Left lung (tissue), 14 donors: ENCODE measurements around the gene DGKD. TPM values are rescaled to one million over a fixed set of nuclear protein-coding genes. Genes with fewer than 3 reads are reported as not detected.

ENCODE experiments used
- ATAC-seq: fragments of 200-7000 bp; cut with Tn5 transposase; one replicate; pipeline ENCODE4 v1.9.1; 2020; ENCODE audit warnings: moderate library complexity
- DNase-seq, 4 donors: peaks; one replicate each; pipeline ENCODE4 v3.0.0-alpha.2; 2013 to 2020
- H3K27ac ChIP-seq, 2 donors: fragments of 200-600 bp; sonication (generic) in 1 of 2; one replicate each; pipeline versions ENCODE4 v1.5.0 to v1.8.0; 2020 to 2021
- H3K27me3 ChIP-seq, 2 donors: fragments of 200-600 bp; sonication (generic) in 1 of 2; one replicate each; pipeline versions ENCODE4 v1.5.0 to v1.8.0; 2020 to 2021
- H3K36me3 ChIP-seq, 2 donors: fragments of 200-600 bp; sonication (generic) in 1 of 2; one replicate each; pipeline versions ENCODE4 v1.5.0 to v1.8.0; 2020 to 2021
- H3K4me1 ChIP-seq, 2 donors: fragments of 200-600 bp; one replicate each; pipeline ENCODE4 v1.8.0; 2021
- H3K4me3 ChIP-seq, 2 donors: fragments of 200-600 bp; sonication (generic) in 1 of 2; one replicate each; pipeline versions ENCODE4 v1.5.0 to v1.8.0; 2020 to 2021; ENCODE audit warnings: mild to moderate bottlenecking in 1 of 2
- H3K9me3 ChIP-seq, 2 donors: fragments of 200-600 bp; sonication (generic) in 1 of 2; one replicate each; pipeline versions ENCODE4 v1.5.0 to v1.8.0; 2020 to 2021
- intact Hi-C, 2 donors: fragments of 100-400 bp; cut with DNase I; formaldehyde crosslinking; loops; one replicate each; pipeline versions ENCODE4 v1.11.2 to v1.14.2; 2022
- long read RNA-seq, 12 donors: library from polyadenylated mRNA in 2 of 12; unstranded in 2 of 12; transcript quantifications; one replicate each; pipeline ENCODE4 v2.0.0 and lab custom pipeline, GENCODE V29; 2019 to 2026
- polyA plus RNA-seq, 6 donors: library from polyadenylated mRNA; unstranded; fragments of 120-200 nt; gene quantifications; one replicate each; pipeline ENCODE4 v1.2.1, GENCODE V29; 2013; ENCODE audit not compliant: insufficient read length in 6 of 6
- total RNA-seq, 2 donors: library from RNA; stranded (reverse); fragmentation: NEBNext Ultra II Directional; extraction: Animal tissue kit (Norgen Biotek cat#: 25700); gene quantifications; one replicate each; pipeline ENCODE4 v1.2.1, GENCODE V29; 2021
- TF ChIP-seq, protein P1 (sequence below), 2 donors: fragments of 200-600 bp; sonication (generic) in 1 of 2; IDR thresholded peaks; one replicate each; pipeline versions ENCODE4 v1.5.0 to v1.8.0; 2021; ENCODE audit warnings: antibody characterized with exemption in 2 of 2
- donor health status: DM: no; HTN: yes; CAD: no.
- donor health status: DM: no; HTN: no; CAD: no.

DGKD gene, protein sequence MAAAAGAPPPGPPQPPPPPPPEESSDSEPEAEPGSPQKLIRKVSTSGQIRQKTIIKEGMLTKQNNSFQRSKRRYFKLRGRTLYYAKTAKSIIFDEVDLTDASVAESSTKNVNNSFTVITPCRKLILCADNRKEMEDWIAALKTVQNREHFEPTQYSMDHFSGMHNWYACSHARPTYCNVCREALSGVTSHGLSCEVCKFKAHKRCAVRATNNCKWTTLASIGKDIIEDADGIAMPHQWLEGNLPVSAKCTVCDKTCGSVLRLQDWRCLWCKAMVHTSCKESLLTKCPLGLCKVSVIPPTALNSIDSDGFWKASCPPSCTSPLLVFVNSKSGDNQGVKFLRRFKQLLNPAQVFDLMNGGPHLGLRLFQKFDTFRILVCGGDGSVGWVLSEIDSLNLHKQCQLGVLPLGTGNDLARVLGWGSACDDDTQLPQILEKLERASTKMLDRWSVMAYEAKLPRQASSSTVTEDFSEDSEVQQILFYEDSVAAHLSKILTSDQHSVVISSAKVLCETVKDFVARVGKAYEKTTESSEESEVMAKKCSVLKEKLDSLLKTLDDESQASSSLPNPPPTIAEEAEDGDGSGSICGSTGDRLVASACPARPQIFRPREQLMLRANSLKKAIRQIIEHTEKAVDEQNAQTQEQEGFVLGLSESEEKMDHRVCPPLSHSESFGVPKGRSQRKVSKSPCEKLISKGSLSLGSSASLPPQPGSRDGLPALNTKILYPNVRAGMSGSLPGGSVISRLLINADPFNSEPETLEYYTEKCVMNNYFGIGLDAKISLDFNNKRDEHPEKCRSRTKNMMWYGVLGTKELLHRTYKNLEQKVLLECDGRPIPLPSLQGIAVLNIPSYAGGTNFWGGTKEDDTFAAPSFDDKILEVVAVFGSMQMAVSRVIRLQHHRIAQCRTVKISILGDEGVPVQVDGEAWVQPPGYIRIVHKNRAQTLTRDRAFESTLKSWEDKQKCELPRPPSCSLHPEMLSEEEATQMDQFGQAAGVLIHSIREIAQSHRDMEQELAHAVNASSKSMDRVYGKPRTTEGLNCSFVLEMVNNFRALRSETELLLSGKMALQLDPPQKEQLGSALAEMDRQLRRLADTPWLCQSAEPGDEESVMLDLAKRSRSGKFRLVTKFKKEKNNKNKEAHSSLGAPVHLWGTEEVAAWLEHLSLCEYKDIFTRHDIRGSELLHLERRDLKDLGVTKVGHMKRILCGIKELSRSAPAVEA
- total RNA-seq: 10 to 100 TPM; 87.7 to 98.0 TPM
- polyA plus RNA-seq: 10 to 100 TPM; 22.9 to 38.1 (median 30.8) TPM
- long read RNA-seq, donor 1: 0 reads
- long read RNA-seq, donor 2, partial matches to known transcripts: 6 of 6 reads
- long read RNA-seq, donor 2, other reads (novel, unspliced or antisense): 0 of 6 reads
- long read RNA-seq, donor 3: 0 reads
- long read RNA-seq, donor 4, partial matches to known transcripts: 3 of 4 reads
- long read RNA-seq, donor 4, other reads (novel, unspliced or antisense): 1 of 4 reads
- long read RNA-seq, donor 5, full-length matches to known transcripts: 1 of 1 reads
- long read RNA-seq, donor 5, partial matches to known transcripts: 0 of 1 reads
- long read RNA-seq, donor 5, other reads (novel, unspliced or antisense): 0 of 1 reads
- long read RNA-seq, donor 6: 0 reads
- long read RNA-seq, donor 7: 0 reads
- long read RNA-seq, donor 8, full-length matches to known transcripts: 1 of 1 reads
- long read RNA-seq, donor 8, partial matches to known transcripts: 0 of 1 reads
- long read RNA-seq, donor 8, other reads (novel, unspliced or antisense): 0 of 1 reads
- long read RNA-seq, donor 9, partial matches to known transcripts: 0 of 1 reads
- long read RNA-seq, donor 9, other reads (novel, unspliced or antisense): 0 of 1 reads
- long read RNA-seq, donor 10, partial matches to known transcripts: 4 of 6 reads
- long read RNA-seq, donor 10, other reads (novel, unspliced or antisense): 2 of 6 reads
- long read RNA-seq, donor 11, full-length matches to known transcripts: 2 of 7 reads
- long read RNA-seq, donor 11, partial matches to known transcripts: 5 of 7 reads
- long read RNA-seq, donor 11, other reads (novel, unspliced or antisense): 0 of 7 reads
- long read RNA-seq, donor 12, partial matches to known transcripts: 24 of 24 reads
- long read RNA-seq, donor 12, other reads (novel, unspliced or antisense): 0 of 24 reads

DNA sequence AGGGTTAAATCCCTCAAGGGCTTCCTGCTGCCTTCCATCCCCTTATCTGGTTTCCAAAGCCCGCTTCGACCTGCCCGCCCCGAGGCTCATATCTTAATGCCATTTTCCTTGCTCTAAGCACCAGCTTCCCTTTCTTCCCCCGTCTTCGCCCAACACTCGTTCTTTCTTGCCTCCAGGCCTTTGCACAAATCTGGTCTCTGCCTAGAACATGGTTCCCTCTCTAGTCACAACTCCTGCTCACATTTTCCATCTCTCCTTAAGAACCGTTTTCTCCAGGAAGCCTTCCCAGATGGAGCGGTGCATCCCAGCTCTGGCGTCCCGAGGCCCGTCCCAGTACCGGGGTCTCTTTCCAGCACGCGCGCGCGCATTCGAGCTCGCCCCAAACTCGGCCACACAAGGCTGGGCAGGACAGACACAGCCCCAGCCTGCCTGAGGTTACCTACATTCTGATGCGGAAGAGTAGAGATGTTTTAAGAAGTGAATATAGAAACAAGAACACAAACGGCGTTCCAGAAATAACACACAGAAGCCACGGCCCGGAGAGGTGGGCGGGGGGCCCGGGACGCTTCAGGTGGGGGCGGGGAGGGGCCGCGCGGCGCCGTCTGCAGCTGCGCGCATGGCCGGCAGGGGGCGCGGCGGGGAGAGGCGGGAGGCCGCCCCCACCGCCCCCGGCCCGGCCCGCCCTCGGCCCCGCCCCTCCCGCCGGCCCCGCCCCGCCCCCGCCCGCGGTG, at the start of gene DGKD:
Gene DGKD (plus strand): TSS at position 726 of the 731 bp plus-strand sequence. CDS start 25 bp downstream, outside the sequence.
- H3K36me3 ChIP-seq: no peaks in the 10 kb centered on the region
- DNase-seq (peak; percentile 63 to 93 (median 66)), ATAC-seq (peak; percentile 85)
- TF ChIP-seq, protein P1, sequence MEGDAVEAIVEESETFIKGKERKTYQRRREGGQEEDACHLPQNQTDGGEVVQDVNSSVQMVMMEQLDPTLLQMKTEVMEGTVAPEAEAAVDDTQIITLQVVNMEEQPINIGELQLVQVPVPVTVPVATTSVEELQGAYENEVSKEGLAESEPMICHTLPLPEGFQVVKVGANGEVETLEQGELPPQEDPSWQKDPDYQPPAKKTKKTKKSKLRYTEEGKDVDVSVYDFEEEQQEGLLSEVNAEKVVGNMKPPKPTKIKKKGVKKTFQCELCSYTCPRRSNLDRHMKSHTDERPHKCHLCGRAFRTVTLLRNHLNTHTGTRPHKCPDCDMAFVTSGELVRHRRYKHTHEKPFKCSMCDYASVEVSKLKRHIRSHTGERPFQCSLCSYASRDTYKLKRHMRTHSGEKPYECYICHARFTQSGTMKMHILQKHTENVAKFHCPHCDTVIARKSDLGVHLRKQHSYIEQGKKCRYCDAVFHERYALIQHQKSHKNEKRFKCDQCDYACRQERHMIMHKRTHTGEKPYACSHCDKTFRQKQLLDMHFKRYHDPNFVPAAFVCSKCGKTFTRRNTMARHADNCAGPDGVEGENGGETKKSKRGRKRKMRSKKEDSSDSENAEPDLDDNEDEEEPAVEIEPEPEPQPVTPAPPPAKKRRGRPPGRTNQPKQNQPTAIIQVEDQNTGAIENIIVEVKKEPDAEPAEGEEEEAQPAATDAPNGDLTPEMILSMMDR (IDR thresholded peaks at IDR 0.05): peak in 1 of 2 donors; percentile 43
- peak within 1 kb of the TSS; percentile 75 to 76 for H3K27ac ChIP-seq
- peaks cover 19 to 83% of the 10 kb centered on the region in 2 donors for H3K4me1 ChIP-seq
- H3K4me3 ChIP-seq: peak within 1 kb of the TSS; percentile 40 to 65
- intact Hi-C loops: no loop called here
- no peaks in the 10 kb centered on the region for H3K27me3 ChIP-seq
- H3K9me3 ChIP-seq: no peaks in the 10 kb centered on the region

DNA sequence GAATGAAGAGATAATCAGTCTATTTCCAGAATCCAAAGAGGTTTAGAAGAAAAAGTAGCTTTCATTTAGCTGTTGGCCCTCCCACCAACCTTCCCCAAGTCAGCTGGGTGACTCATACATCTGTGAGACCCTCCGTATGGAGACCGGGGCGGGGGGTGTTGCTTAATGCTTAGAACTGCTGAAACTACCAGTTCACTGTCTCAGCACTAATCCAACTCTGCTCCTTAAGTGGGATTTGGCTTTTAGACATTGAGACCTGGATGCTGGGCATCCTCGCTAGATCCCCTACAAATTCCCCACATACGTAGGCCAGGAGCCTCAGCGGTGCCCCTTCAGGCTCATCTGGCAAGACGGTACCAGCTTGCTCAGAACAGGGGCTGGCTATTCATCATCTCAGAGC, 46.7 kb upstream of the DGKD start, which contains the start of gene SAG:
Gene SAG (plus strand): TSS at position 252 of the 400 bp plus-strand sequence. CDS start 1,374 bp downstream, outside the sequence.
- TF ChIP-seq, protein P1 (IDR thresholded peaks at IDR 0.05): no peak
- Histone ChIP-seq H3K9me3 (no peaks in the 10 kb centered on the region), H3K4me1 (no peaks in the 10 kb centered on the region), H3K4me3 (no peak within 1 kb of the TSS), H3K27me3 (no peaks in the 10 kb centered on the region), H3K27ac (no peak within 1 kb of the TSS), H3K36me3 (no peaks in the 10 kb centered on the region)
- ATAC-seq: no peak
- intact Hi-C loops: no loop called here
- no peak for DNase-seq

DNA sequence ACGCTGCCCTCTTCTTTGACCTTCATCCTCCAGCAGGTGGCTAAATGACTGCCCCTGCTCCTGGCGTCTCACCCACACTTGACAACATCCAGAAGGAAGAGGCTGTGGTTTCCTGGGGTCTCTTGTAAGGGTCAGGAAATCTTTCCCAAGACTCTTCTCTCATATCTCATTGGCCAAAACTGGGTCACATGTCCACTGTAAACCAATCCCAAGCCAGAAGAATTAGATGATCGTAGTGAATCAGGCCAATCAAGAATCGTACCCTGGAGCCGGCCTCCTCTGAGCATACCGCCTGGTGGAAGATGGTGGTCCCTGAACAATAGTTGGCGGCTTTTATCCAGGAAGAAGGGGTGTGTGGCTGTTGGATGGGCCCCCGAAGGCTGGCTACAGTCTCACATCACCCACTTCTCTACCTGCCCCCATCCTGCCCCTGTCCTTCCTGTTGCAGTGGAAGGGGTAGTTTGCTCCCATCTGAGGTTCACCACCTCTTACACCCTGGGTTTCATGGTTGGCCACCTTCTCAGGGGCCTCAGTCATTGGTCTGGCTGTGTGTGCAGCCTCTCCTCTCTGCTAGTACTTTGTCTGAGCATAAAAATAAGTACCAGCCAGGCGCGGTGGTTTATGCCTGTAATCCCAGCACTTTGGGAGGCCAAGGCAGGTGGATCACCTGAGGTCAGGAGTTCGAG, 42.9 kb upstream of the DGKD start:
- Histone ChIP-seq H3K4me3 (no peak overlapping the region), H3K27me3 (no peaks in the 10 kb centered on the region), H3K9me3 (no peaks in the 10 kb centered on the region), H3K27ac (no peak overlapping the region), H3K4me1 (no peaks in the 10 kb centered on the region), H3K36me3 (no peaks in the 10 kb centered on the region)
- no peak for DNase-seq
- intact Hi-C loops: no loop called here
- no peak for ATAC-seq
- TF ChIP-seq, protein P1 (IDR thresholded peaks at IDR 0.05): no peak
